ENCODE measurements around the gene VRK1.

- no peak for TF ChIP-seq POLR2A (IDR thresholded peaks at IDR 0.05; ENCODE audit: low read depth, low read length)
- TF ChIP-seq TAF1 (IDR thresholded peaks at IDR 0.05; ENCODE audit: borderline replicate concordance, low read depth, low read length) = no peak
Measured at GRCh38 chr14:96824283-96824682, 27.1 kb downstream of the VRK1 start.
